ENCODE data around the gene MICALL2. TPM values are rescaled to one million over a fixed set of nuclear protein-coding genes. Genes with fewer than 3 reads are reported as not detected.

MICALL2 gene
- polyA plus RNA-seq, 2 donors: 20.9 to 50.7 TPM

GRCh38 chr7:1431634-1432380, 27.5 kb downstream of the MICALL2 start:
- H3K27me3 ChIP-seq (ENCODE audit: control insufficient read depth in 1 of 2, insufficient read depth in 2 of 2, low read length in 2 of 2): no peaks in the 10 kb centered on the region
- WGBS, 2 donors: 18 to 30% methylated on average over 17 to 22 of the region's 22 CpGs
- peaks cover 0 to 2% of the 10 kb centered on the region in 2 donors for H3K4me1 ChIP-seq (ENCODE audit: control insufficient read depth in 2 of 2, insufficient read depth in 2 of 2, low read length in 1 of 2)
- H3K4me3 ChIP-seq (ENCODE audit: low read depth in 1 of 2, low read length in 2 of 2): no peak overlapping the region
- H3K36me3 ChIP-seq (ENCODE audit: control insufficient read depth in 2 of 2, insufficient read depth in 2 of 2, low read length in 1 of 2): peaks cover 0 to 4% of the 10 kb centered on the region in 2 donors
- H3K9me3 ChIP-seq (ENCODE audit: control insufficient read depth in 2 of 2, insufficient read depth in 1 of 2, low read depth in 1 of 2, low read length in 1 of 2): no peaks in the 10 kb centered on the region
- H3K27ac ChIP-seq (ENCODE audit: low read depth in 2 of 2, low read length in 1 of 2): no peak overlapping the region

DNA sequence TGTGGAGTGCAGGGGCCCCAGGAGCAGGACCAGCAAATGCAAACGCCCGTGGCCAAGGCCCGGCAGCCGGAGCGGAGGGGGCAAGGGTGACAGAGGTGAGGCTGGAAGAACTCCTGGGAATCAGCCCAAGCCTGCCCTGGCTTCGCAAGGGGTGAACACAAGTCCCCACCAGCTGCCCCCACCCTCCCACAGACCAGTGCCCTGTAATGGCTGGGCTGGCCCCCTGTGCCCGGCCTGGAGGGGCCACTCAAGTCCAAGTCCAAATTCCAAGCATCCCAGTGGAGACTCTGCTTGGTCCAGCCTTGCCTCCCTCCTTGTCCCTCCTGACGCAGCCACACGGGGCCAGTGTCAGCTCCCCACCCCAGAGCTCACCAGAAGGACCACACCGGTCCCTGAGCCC, 28.0 kb downstream of the MICALL2 start:
- Histone ChIP-seq H3K9me3 (ENCODE audit: control insufficient read depth in 2 of 2, insufficient read depth in 1 of 2, low read depth in 1 of 2, low read length in 1 of 2) (no peaks in the 10 kb centered on the region), H3K27me3 (ENCODE audit: control insufficient read depth in 1 of 2, insufficient read depth in 2 of 2, low read length in 2 of 2) (no peaks in the 10 kb centered on the region), H3K4me3 (ENCODE audit: low read depth in 1 of 2, low read length in 2 of 2) (no peak overlapping the region), H3K4me1 (ENCODE audit: control insufficient read depth in 2 of 2, insufficient read depth in 2 of 2, low read length in 1 of 2) (peaks cover 0 to 2% of the 10 kb centered on the region in 2 donors), H3K27ac (ENCODE audit: low read depth in 2 of 2, low read length in 1 of 2) (no peak overlapping the region), H3K36me3 (ENCODE audit: control insufficient read depth in 2 of 2, insufficient read depth in 2 of 2, low read length in 1 of 2) (no peaks in the 10 kb centered on the region)
- WGBS, 2 donors: 47 to 51% methylated on average over 10 of the region's 10 CpGs

GRCh38 chr7:1430056-1430845, 29.0 kb downstream of the MICALL2 start:
- no peaks in the 10 kb centered on the region for H3K27me3 ChIP-seq (ENCODE audit: control insufficient read depth in 1 of 2, insufficient read depth in 2 of 2, low read length in 2 of 2)
- no peaks in the 10 kb centered on the region for H3K9me3 ChIP-seq (ENCODE audit: control insufficient read depth in 2 of 2, insufficient read depth in 1 of 2, low read depth in 1 of 2, low read length in 1 of 2)
- 65 to 67% methylated on average over 32 of the region's 32 CpGs for WGBS, 2 donors
- peaks cover 0 to 2% of the 10 kb centered on the region in 2 donors for H3K4me1 ChIP-seq (ENCODE audit: control insufficient read depth in 2 of 2, insufficient read depth in 2 of 2, low read length in 1 of 2)
- H3K4me3 ChIP-seq (ENCODE audit: low read depth in 1 of 2, low read length in 2 of 2): no peak overlapping the region
- no peaks in the 10 kb centered on the region for H3K36me3 ChIP-seq (ENCODE audit: control insufficient read depth in 2 of 2, insufficient read depth in 2 of 2, low read length in 1 of 2)
- H3K27ac ChIP-seq (ENCODE audit: low read depth in 2 of 2, low read length in 1 of 2): no peak overlapping the region

- Histone ChIP-seq H3K4me3 (ENCODE audit: low read depth in 1 of 2, low read length in 2 of 2) (no peak overlapping the region), H3K27me3 (ENCODE audit: control insufficient read depth in 1 of 2, insufficient read depth in 2 of 2, low read length in 2 of 2) (peaks cover 0 to under 1% of the 10 kb centered on the region in 2 donors), H3K4me1 (ENCODE audit: control insufficient read depth in 2 of 2, insufficient read depth in 2 of 2, low read length in 1 of 2) (peaks cover 0 to 2% of the 10 kb centered on the region in 2 donors), H3K27ac (ENCODE audit: low read depth in 2 of 2, low read length in 1 of 2) (no peak overlapping the region), H3K9me3 (ENCODE audit: control insufficient read depth in 2 of 2, insufficient read depth in 1 of 2, low read depth in 1 of 2, low read length in 1 of 2) (no peaks in the 10 kb centered on the region), H3K36me3 (ENCODE audit: control insufficient read depth in 2 of 2, insufficient read depth in 2 of 2, low read length in 1 of 2) (no peaks in the 10 kb centered on the region)
- WGBS, 2 donors: 48 to 49% methylated on average over 20 of the region's 20 CpGs
These were observed 30.2 kb downstream of the MICALL2 start for GRCh38 chr7:1428941-1429501.

- Histone ChIP-seq H3K36me3 (ENCODE audit: control insufficient read depth in 2 of 2, insufficient read depth in 2 of 2, low read length in 1 of 2) (no peaks in the 10 kb centered on the region), H3K4me3 (ENCODE audit: low read depth in 1 of 2, low read length in 2 of 2) (no peak overlapping the region), H3K27ac (ENCODE audit: low read depth in 2 of 2, low read length in 1 of 2) (no peak overlapping the region), H3K9me3 (ENCODE audit: control insufficient read depth in 2 of 2, insufficient read depth in 1 of 2, low read depth in 1 of 2, low read length in 1 of 2) (no peaks in the 10 kb centered on the region), H3K27me3 (ENCODE audit: control insufficient read depth in 1 of 2, insufficient read depth in 2 of 2, low read length in 2 of 2) (peaks cover 0 to 6% of the 10 kb centered on the region in 2 donors), H3K4me1 (ENCODE audit: control insufficient read depth in 2 of 2, insufficient read depth in 2 of 2, low read length in 1 of 2) (peaks cover 0 to 2% of the 10 kb centered on the region in 2 donors)
- WGBS, 2 donors: 85 to 88% methylated on average over 13 of the region's 13 CpGs
These were observed 32.1 kb downstream of the MICALL2 start for GRCh38 chr7:1427064-1427657.

DNA sequence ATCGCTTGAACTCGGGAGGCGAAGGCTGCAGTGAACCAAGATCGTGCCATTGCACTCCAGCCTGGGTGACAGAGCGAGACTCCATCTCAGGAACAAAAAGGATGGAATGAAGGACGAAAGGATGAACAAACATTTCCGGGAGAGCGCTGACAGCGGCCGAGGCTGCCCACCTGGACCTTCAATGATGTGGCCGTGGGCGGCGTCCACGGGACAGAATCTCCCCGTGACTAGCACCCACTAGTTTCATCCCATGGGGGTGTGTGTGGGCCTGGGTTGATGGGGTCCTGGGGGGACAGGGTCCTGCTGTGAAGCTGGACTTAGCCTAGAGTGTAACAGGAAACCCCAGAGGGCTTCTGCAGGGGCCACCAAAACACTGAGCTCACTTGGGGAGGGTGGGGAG, 32.8 kb downstream of the MICALL2 start:
- Histone ChIP-seq H3K27me3 (ENCODE audit: control insufficient read depth in 1 of 2, insufficient read depth in 2 of 2, low read length in 2 of 2) (peaks cover 0 to 9% of the 10 kb centered on the region in 2 donors), H3K9me3 (ENCODE audit: control insufficient read depth in 2 of 2, insufficient read depth in 1 of 2, low read depth in 1 of 2, low read length in 1 of 2) (no peaks in the 10 kb centered on the region), H3K4me1 (ENCODE audit: control insufficient read depth in 2 of 2, insufficient read depth in 2 of 2, low read length in 1 of 2) (peaks cover 0 to 2% of the 10 kb centered on the region in 2 donors), H3K36me3 (ENCODE audit: control insufficient read depth in 2 of 2, insufficient read depth in 2 of 2, low read length in 1 of 2) (no peaks in the 10 kb centered on the region), H3K4me3 (ENCODE audit: low read depth in 1 of 2, low read length in 2 of 2) (no peak overlapping the region), H3K27ac (ENCODE audit: low read depth in 2 of 2, low read length in 1 of 2) (no peak overlapping the region)
- 90 to 92% methylated on average over 15 of the region's 15 CpGs for WGBS, 2 donors

DNA sequence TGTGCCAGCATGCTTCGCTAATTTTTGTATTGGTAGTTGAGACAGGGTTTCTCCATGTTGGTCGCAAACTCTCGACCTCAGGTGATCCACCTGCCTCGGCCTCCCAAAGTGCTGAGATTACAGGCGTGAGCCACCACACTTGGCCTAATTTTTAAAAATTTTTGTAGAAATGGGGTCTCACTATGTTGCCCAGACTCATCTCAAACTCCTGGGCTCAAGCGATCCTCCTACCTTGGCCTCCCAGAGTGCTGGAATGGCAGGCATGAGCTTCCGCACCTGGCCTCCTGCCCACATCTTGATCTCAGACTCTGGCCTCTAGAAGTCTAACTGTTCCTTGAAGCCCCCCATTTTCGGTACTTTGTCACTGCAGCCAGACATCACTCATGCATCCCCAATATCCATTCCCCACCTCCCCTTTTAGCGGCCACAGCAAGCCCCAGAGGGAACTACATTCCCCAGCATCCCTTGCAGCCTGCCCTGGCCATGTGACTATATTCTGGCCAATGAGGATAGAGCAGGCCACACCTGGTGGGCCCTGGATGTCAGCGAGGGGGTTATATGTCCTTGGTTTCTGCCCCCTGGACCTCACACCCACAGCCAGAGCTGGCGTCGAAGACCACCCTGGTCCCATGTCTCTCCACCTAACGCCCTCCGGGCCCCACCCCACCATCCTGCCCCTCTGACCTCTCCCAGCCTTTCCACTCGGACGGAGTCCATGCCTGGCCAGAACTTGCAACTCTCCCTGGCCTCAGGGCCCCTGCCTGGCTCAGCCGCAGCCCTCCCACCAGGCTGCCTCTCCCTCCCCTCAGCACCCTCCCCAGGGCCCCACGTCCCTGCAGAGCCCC, 33.8 kb downstream of the MICALL2 start:
- Histone ChIP-seq H3K36me3 (ENCODE audit: control insufficient read depth in 2 of 2, insufficient read depth in 2 of 2, low read length in 1 of 2) (no peaks in the 10 kb centered on the region), H3K27me3 (ENCODE audit: control insufficient read depth in 1 of 2, insufficient read depth in 2 of 2, low read length in 2 of 2) (peaks cover 0 to 9% of the 10 kb centered on the region in 2 donors), H3K4me1 (ENCODE audit: control insufficient read depth in 2 of 2, insufficient read depth in 2 of 2, low read length in 1 of 2) (peaks cover 0 to 2% of the 10 kb centered on the region in 2 donors), H3K9me3 (ENCODE audit: control insufficient read depth in 2 of 2, insufficient read depth in 1 of 2, low read depth in 1 of 2, low read length in 1 of 2) (no peaks in the 10 kb centered on the region), H3K4me3 (ENCODE audit: low read depth in 1 of 2, low read length in 2 of 2) (no peak overlapping the region), H3K27ac (ENCODE audit: low read depth in 2 of 2, low read length in 1 of 2) (no peak overlapping the region)
- 72 to 73% methylated on average over 18 of the region's 18 CpGs for WGBS, 2 donors

DNA sequence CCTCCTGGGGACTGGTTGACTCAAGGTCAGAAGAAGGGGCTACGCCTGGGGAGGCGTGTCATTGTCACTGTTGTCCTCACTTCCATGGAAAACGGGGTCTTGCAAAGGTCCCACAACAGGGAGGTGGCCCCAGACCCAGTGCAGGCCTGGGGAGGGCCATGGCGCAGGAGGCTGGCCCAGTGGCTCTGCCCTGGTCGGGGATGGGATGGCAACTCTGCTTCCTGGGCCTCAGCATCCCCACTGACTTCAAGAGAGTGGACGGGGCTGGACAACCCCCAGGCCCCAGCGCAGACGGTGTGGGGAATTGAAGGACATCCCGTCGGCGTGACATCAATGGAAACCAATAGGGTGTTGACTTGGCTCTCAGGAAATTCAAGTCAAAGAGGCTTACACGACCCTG, 35.2 kb downstream of the MICALL2 start:
- WGBS, 2 donors: 81 to 85% methylated on average over 12 of the region's 12 CpGs
- no peak overlapping the region for H3K4me3 ChIP-seq (ENCODE audit: low read depth in 1 of 2, low read length in 2 of 2)
- H3K36me3 ChIP-seq (ENCODE audit: control insufficient read depth in 2 of 2, insufficient read depth in 2 of 2, low read length in 1 of 2): no peaks in the 10 kb centered on the region
- H3K27me3 ChIP-seq (ENCODE audit: control insufficient read depth in 1 of 2, insufficient read depth in 2 of 2, low read length in 2 of 2): peaks cover 0 to 9% of the 10 kb centered on the region in 2 donors
- H3K27ac ChIP-seq (ENCODE audit: low read depth in 2 of 2, low read length in 1 of 2): no peak overlapping the region
- H3K9me3 ChIP-seq (ENCODE audit: control insufficient read depth in 2 of 2, insufficient read depth in 1 of 2, low read depth in 1 of 2, low read length in 1 of 2): no peaks in the 10 kb centered on the region
- peaks cover 0 to 2% of the 10 kb centered on the region in 2 donors for H3K4me1 ChIP-seq (ENCODE audit: control insufficient read depth in 2 of 2, insufficient read depth in 2 of 2, low read length in 1 of 2)
